Endothelial cell (in vitro differentiated cells): ENCODE measurements around the gene POLR3H. TPM values are rescaled to one million over a fixed set of nuclear protein-coding genes. Genes with fewer than 3 reads are reported as not detected.

ENCODE experiments used
- DNase-seq: peaks from one replicate; pipeline ENCODE4 v3.0.0; 2021; ENCODE audit warnings: low spot score
- H3K27ac Mint-ChIP-seq: one replicate; pipeline ENCODE4 v1.8.0; 2021; ENCODE audit warnings: mixed read lengths, inconsistent platforms; ENCODE audit not compliant: unreplicated experiment
- H3K27me3 Mint-ChIP-seq: one replicate; pipeline ENCODE4 v1.8.0; 2021; ENCODE audit warnings: mild to moderate bottlenecking, moderate library complexity, mixed read lengths, inconsistent platforms; ENCODE audit not compliant: unreplicated experiment
- H3K36me3 Mint-ChIP-seq: one replicate; pipeline ENCODE4 v1.8.0; 2021; ENCODE audit warnings: mild to moderate bottlenecking, low read depth, mixed read lengths, inconsistent platforms; ENCODE audit not compliant: unreplicated experiment
- H3K4me1 Mint-ChIP-seq: one replicate; pipeline ENCODE4 v1.8.0; 2021; ENCODE audit warnings: mild to moderate bottlenecking, mixed read lengths, inconsistent platforms; ENCODE audit not compliant: unreplicated experiment
- H3K4me3 Mint-ChIP-seq: one replicate; pipeline ENCODE4 v1.8.0; 2021; ENCODE audit warnings: mild to moderate bottlenecking, mixed read lengths, inconsistent platforms; ENCODE audit not compliant: unreplicated experiment
- H3K9me3 Mint-ChIP-seq: one replicate; pipeline ENCODE4 v1.8.0; 2021; ENCODE audit warnings: mixed read lengths, inconsistent platforms; ENCODE audit not compliant: unreplicated experiment
- total RNA-seq: library from RNA; stranded (reverse); fragmentation: NEBNext Ultra II Directional; extraction: Animal tissue kit (Norgen Biotek cat#: 25700); gene quantifications from one replicate; pipeline ENCODE4 v1.2.1, GENCODE V29; 2021; ENCODE audit not compliant: unreplicated experiment
- TF ChIP-seq, protein P1 (sequence below): fragments of 200-600 bp; sonication (generic); IDR thresholded peaks from one replicate; pipeline ENCODE4 v1.5.0; 2021; ENCODE audit warnings: antibody characterized with exemption; ENCODE audit not compliant: unreplicated experiment

Gene POLR3H
- total RNA-seq, 1 donor from 2014 or later, result 20.8 TPM

DNA sequence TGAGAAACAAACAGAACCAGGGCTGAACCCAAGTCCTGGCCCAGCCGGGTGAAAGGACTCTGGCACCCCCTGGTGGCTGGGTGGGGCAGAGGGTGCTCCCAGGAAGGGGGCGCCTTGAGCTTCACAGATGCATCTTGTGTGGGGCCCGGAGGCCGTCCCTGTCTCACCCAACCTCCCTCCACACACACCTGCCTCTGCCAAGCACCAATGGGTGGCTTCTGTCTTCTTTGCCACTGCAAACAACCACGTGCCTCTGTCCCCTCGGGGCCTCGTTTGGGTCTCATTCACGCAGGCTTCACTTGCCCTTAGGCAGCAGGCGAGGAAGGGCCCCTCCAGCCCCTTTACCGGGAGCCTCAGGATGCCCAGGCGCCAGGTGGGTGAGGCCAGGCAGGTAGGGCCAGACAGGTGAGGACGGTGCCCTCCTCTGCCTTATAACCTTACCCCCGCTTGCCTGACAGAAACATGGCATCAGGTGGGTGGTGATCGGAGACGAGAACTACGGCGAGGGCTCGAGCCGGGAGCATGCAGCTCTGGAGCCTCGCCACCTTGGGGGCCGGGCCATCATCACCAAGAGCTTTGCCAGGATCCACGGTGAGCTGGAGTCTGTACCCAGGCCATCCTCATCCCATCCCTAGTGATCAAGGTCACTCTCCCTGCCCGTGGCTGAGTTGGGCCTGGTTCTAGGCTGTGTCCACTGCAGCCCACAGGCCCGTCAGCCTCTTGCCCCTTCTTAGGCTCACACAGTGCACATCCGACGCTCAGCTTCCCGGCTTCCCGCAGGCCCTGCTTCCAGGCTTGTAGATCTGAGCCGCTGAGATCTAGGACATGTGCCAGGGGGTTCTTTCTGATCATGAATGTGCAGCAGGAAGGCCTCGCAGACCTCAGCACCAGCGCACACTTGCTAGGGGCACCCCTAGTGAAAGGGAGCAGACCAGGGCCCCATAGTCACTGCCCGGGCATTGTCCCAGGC lies 17.2 kb downstream of the POLR3H start:
- H3K36me3 Mint-ChIP-seq, result peaks cover 33% of the 10 kb centered on the region
- no peak overlapping the region for H3K4me3 Mint-ChIP-seq
- no peaks in the 10 kb centered on the region for H3K4me1 Mint-ChIP-seq
- DNase-seq, result peak; percentile 56
- TF ChIP-seq, protein P1, sequence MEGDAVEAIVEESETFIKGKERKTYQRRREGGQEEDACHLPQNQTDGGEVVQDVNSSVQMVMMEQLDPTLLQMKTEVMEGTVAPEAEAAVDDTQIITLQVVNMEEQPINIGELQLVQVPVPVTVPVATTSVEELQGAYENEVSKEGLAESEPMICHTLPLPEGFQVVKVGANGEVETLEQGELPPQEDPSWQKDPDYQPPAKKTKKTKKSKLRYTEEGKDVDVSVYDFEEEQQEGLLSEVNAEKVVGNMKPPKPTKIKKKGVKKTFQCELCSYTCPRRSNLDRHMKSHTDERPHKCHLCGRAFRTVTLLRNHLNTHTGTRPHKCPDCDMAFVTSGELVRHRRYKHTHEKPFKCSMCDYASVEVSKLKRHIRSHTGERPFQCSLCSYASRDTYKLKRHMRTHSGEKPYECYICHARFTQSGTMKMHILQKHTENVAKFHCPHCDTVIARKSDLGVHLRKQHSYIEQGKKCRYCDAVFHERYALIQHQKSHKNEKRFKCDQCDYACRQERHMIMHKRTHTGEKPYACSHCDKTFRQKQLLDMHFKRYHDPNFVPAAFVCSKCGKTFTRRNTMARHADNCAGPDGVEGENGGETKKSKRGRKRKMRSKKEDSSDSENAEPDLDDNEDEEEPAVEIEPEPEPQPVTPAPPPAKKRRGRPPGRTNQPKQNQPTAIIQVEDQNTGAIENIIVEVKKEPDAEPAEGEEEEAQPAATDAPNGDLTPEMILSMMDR, result peak; percentile 73
- peaks cover 5% of the 10 kb centered on the region for H3K27me3 Mint-ChIP-seq
- H3K27ac Mint-ChIP-seq, result peak overlapping the region; percentile 42
- H3K9me3 Mint-ChIP-seq, result no peaks in the 10 kb centered on the region

DNA sequence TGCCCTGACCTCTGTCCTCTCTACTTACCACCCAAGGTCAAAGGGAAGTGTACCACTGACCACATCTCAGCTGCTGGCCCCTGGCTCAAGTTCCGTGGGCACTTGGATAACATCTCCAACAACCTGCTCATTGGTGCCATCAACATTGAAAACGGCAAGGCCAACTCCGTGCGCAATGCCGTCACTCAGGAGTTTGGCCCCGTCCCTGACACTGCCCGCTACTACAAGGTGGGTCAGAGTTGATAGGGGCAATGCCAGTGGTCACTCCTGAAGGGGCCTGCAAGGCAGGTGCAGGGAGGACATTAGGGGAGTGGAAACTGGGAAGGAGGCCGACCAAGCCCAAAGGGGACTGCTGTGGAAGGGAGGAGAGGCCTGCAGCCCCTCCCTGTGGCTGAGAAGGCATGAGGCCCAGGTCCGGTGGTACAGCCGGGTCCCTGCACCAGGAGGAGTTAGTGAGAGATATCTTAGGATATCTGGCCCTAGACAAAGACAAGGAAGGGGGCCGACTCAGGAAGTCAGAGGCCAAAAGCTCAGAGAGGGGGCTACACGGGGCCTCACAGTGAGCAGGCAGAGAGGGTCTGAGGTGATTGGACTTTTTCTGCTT lies 17.9 kb downstream of the POLR3H start:
- TF ChIP-seq, protein P1, result no peak
- Mint-ChIP-seq H3K27ac (peak overlapping the region; percentile 42), H3K27me3 (peaks cover 5% of the 10 kb centered on the region), H3K36me3 (peaks cover 33% of the 10 kb centered on the region), H3K4me3 (no peak overlapping the region), H3K9me3 (no peaks in the 10 kb centered on the region), H3K4me1 (no peaks in the 10 kb centered on the region)
- DNase-seq, result no peak

DNA sequence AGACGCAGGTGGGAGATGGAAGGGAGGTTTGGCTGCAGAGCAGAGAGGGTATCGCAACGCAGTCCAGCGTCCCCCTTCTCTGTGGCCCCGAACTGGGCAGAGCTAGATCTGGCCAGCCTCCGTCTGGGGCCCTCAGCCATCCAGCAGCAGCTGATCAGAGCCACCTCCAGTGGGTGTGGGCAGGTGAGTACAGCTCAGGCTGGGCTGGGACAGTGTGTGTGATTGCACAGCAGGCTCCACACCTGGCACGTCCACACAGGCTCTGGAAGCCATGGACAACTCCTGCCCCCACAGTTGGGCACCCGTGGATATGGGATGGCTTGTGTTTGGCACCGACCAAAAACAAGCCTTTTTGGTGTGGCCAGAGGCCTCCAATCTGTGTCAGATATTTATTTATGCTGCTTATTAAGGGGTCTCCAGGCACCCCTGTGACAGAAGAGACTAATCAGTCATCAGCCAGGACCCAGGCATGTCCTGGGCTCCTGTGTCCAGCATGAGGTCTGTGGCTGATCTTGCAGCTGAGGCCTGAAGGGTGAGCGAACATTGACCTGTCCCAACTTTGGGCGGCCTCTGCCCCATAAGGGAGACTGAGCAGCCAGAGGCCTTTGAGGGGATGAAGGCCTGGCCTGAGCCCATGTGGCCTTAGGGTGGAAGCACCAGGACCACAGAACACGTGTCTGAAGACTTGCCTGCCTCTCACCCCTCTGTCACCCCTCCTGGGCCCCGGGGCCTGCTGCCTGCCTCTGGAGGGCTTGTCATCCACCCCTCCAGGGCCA lies 18.6 kb downstream of the POLR3H start:
- TF ChIP-seq, protein P1, result no peak
- H3K27ac Mint-ChIP-seq, result no peak overlapping the region
- no peaks in the 10 kb centered on the region for H3K4me1 Mint-ChIP-seq
- no peak for DNase-seq
- no peak overlapping the region for H3K4me3 Mint-ChIP-seq
- H3K36me3 Mint-ChIP-seq, result peaks cover 29% of the 10 kb centered on the region
- H3K27me3 Mint-ChIP-seq, result peaks cover 5% of the 10 kb centered on the region
- no peaks in the 10 kb centered on the region for H3K9me3 Mint-ChIP-seq

DNA sequence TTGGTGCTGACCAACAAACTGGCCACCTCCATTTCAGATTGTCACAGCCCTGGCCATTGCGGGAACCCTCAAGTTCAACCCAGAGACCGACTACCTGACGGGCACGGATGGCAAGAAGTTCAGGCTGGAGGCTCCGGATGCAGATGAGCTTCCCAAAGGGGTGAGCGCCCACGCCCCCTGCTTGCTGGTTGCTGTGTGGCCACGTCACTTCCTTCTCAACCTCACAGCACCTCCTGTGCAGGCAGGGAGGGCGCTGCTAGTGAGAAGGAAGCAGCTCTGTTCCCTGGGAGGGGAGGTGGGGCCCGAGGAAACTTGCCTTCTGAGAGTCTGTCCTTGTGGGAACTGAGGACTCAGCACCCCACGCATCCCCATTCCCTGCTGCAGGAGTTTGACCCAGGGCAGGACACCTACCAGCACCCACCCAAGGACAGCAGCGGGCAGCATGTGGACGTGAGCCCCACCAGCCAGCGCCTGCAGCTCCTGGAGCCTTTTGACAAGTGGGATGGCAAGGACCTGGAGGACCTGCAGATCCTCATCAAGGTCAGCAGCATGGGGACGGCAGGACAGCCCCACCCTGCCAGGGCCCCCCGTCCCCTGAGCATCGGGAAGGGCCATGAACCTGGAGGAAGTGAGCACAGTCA lies 19.3 kb downstream of the POLR3H start:
- Mint-ChIP-seq H3K27ac (no peak overlapping the region), H3K9me3 (no peaks in the 10 kb centered on the region), H3K27me3 (peaks cover 2% of the 10 kb centered on the region), H3K36me3 (peaks cover 27% of the 10 kb centered on the region), H3K4me1 (no peaks in the 10 kb centered on the region), H3K4me3 (no peak overlapping the region)
- no peak for DNase-seq
- TF ChIP-seq, protein P1, result no peak
